Left lung (tissue), 10 donors: ENCODE results near the gene KRTAP10-4. TPM values are rescaled to one million over a fixed set of nuclear protein-coding genes. Genes with fewer than 3 reads are reported as not detected.

ENCODE experiments used
- ATAC-seq: fragments of 200-7000 bp; cut with Tn5 transposase; one replicate; pipeline ENCODE4 v1.9.1; 2020; ENCODE audit warnings: moderate library complexity
- DNase-seq, 4 donors: peaks; one replicate each; pipeline ENCODE4 v3.0.0-alpha.2; 2013 to 2020
- H3K27ac ChIP-seq, 2 donors: fragments of 200-600 bp; sonication (generic) in 1 of 2; one replicate each; pipeline versions ENCODE4 v1.5.0 to v1.8.0; 2020 to 2021
- H3K27me3 ChIP-seq, 2 donors: fragments of 200-600 bp; sonication (generic) in 1 of 2; one replicate each; pipeline versions ENCODE4 v1.5.0 to v1.8.0; 2020 to 2021
- H3K36me3 ChIP-seq, 2 donors: fragments of 200-600 bp; sonication (generic) in 1 of 2; one replicate each; pipeline versions ENCODE4 v1.5.0 to v1.8.0; 2020 to 2021
- H3K4me1 ChIP-seq, 2 donors: fragments of 200-600 bp; one replicate each; pipeline ENCODE4 v1.8.0; 2021
- H3K4me3 ChIP-seq, 2 donors: fragments of 200-600 bp; sonication (generic) in 1 of 2; one replicate each; pipeline versions ENCODE4 v1.5.0 to v1.8.0; 2020 to 2021; ENCODE audit warnings: mild to moderate bottlenecking in 1 of 2
- H3K9me3 ChIP-seq, 2 donors: fragments of 200-600 bp; sonication (generic) in 1 of 2; one replicate each; pipeline versions ENCODE4 v1.5.0 to v1.8.0; 2020 to 2021
- CTCF ChIP-seq, 2 donors: fragments of 200-600 bp; sonication (generic) in 1 of 2; IDR thresholded peaks; one replicate each; pipeline versions ENCODE4 v1.5.0 to v1.8.0; 2021; ENCODE audit warnings: antibody characterized with exemption in 2 of 2
- intact Hi-C, 2 donors: fragments of 100-400 bp; cut with DNase I; formaldehyde crosslinking; loops; one replicate each; pipeline versions ENCODE4 v1.11.2 to v1.14.2; 2022
- polyA plus RNA-seq, 6 donors: library from polyadenylated mRNA; unstranded; fragments of 120-200 nt; gene quantifications; one replicate each; pipeline ENCODE4 v1.2.1, GENCODE V29; 2013; ENCODE audit not compliant: insufficient read length in 6 of 6
- total RNA-seq, 2 donors: library from RNA; stranded (reverse); fragmentation: NEBNext Ultra II Directional; extraction: Animal tissue kit (Norgen Biotek cat#: 25700); gene quantifications; one replicate each; pipeline ENCODE4 v1.2.1, GENCODE V29; 2021
- donor health status: DM: no; HTN: yes; CAD: no.
- donor health status: DM: no; HTN: no; CAD: no.

Gene KRTAP10-4
- total and polyA plus RNA-seq, 8 donors: not detected

GRCh38 chr21:44567481-44568171, 5.9 kb upstream of the KRTAP10-4 start:
- intact Hi-C loops: no loop called here
- H3K4me1 ChIP-seq: no peaks in the 10 kb centered on the region
- ATAC-seq (no peak), DNase-seq (peak in 1 of 4 donors; percentile 39)
- H3K36me3 ChIP-seq: no peaks in the 10 kb centered on the region
- peaks cover 0 to 19% of the 10 kb centered on the region in 2 donors for H3K27me3 ChIP-seq
- TF ChIP-seq CTCF (IDR thresholded peaks at IDR 0.05): no peak
- H3K4me3 ChIP-seq: no peak overlapping the region
- H3K9me3 ChIP-seq: no peaks in the 10 kb centered on the region
- no peak overlapping the region for H3K27ac ChIP-seq

- Histone ChIP-seq H3K27ac (no peak overlapping the region), H3K36me3 (no peaks in the 10 kb centered on the region), H3K4me1 (no peaks in the 10 kb centered on the region), H3K4me3 (no peak overlapping the region), H3K9me3 (no peaks in the 10 kb centered on the region), H3K27me3 (peaks cover 0 to 22% of the 10 kb centered on the region in 2 donors)
- DNase-seq: peak in 1 of 4 donors; percentile 70
- intact Hi-C loops: no loop called here
- no peak for ATAC-seq
- no peak for TF ChIP-seq CTCF (IDR thresholded peaks at IDR 0.05)
These were observed 5.3 kb upstream of the KRTAP10-4 start for GRCh38 chr21:44568261-44568660.

GRCh38 chr21:44568667-44569556, 4.6 kb upstream of the KRTAP10-4 start:
- no peaks in the 10 kb centered on the region for H3K9me3 ChIP-seq
- DNase-seq: peak in 1 of 4 donors; percentile 47
- no peaks in the 10 kb centered on the region for H3K4me1 ChIP-seq
- no peaks in the 10 kb centered on the region for H3K36me3 ChIP-seq
- intact Hi-C loops: no loop called here
- no peak for ATAC-seq
- no peak overlapping the region for H3K27ac ChIP-seq
- TF ChIP-seq CTCF (IDR thresholded peaks at IDR 0.05): no peak
- no peak overlapping the region for H3K4me3 ChIP-seq
- H3K27me3 ChIP-seq: peaks cover 0 to 26% of the 10 kb centered on the region in 2 donors

GRCh38 chr21:44569861-44570517, 3.5 kb upstream of the KRTAP10-4 start:
- Histone ChIP-seq H3K27me3 (peaks cover 0 to 36% of the 10 kb centered on the region in 2 donors), H3K9me3 (no peaks in the 10 kb centered on the region), H3K36me3 (no peaks in the 10 kb centered on the region), H3K4me3 (no peak overlapping the region), H3K27ac (no peak overlapping the region), H3K4me1 (no peaks in the 10 kb centered on the region)
- no peak for TF ChIP-seq CTCF (IDR thresholded peaks at IDR 0.05)
- intact Hi-C loops: no loop called here
- DNase-seq (peak in 1 of 4 donors; percentile 55), ATAC-seq (no peak)

GRCh38 chr21:44571296-44571695, 2.2 kb upstream of the KRTAP10-4 start:
- Histone ChIP-seq H3K9me3 (no peaks in the 10 kb centered on the region), H3K27ac (no peak overlapping the region), H3K4me3 (no peak overlapping the region), H3K4me1 (no peaks in the 10 kb centered on the region), H3K27me3 (peaks cover 0 to 43% of the 10 kb centered on the region in 2 donors), H3K36me3 (no peaks in the 10 kb centered on the region)
- DNase-seq (no peak), ATAC-seq (no peak)
- no peak for TF ChIP-seq CTCF (IDR thresholded peaks at IDR 0.05)
- intact Hi-C loops: no loop called here
